ENCODE measurements around the gene ADCY7.

The ADCY7 gene

GRCh38 chr16:50248845-50249244 lies 17.5 kb upstream of the ADCY7 start:
- no peak for DNase-seq (ENCODE audit: low read depth, low spot score)

GRCh38 chr16:50251375-50252081 lies 14.8 kb upstream of the ADCY7 start:
- no peak for DNase-seq (ENCODE audit: low read depth, low spot score)

GRCh38 chr16:50252082-50252611 lies 14.2 kb upstream of the ADCY7 start:
- DNase-seq (ENCODE audit: low read depth, low spot score) = no peak

GRCh38 chr16:50252874-50253513 lies 13.4 kb upstream of the ADCY7 start:
- no peak for DNase-seq (ENCODE audit: low read depth, low spot score)

GRCh38 chr16:50253514-50253910 lies 12.8 kb upstream of the ADCY7 start:
- DNase-seq (ENCODE audit: low read depth, low spot score) = no peak

DNA sequence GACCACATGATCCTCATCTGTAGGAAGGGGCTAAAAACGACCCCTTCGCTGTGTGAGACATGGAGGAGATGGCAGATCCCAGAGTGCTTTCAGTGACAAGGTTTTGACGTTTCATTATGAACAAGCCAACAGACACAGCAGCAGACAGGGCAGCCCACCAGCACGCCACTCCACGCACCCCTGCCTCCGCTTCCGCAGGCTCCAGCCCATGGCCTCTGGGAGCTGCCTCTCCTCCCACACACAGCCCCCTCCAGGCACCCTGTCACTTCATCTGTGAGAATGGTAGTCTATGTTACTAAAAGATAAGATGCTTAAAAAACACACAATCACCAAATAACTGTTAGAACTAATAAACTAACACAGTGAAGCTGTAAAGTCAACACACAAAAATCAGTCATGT lies 12.3 kb upstream of the ADCY7 start:
- DNase-seq (ENCODE audit: low read depth, low spot score) = no peak

- no peak for DNase-seq (ENCODE audit: low read depth, low spot score)
These were observed 10.8 kb upstream of the ADCY7 start for GRCh38 chr16:50255538-50255937.

GRCh38 chr16:50256604-50257003 lies 9.7 kb upstream of the ADCY7 start:
- DNase-seq (ENCODE audit: low read depth, low spot score) = no peak

DNA sequence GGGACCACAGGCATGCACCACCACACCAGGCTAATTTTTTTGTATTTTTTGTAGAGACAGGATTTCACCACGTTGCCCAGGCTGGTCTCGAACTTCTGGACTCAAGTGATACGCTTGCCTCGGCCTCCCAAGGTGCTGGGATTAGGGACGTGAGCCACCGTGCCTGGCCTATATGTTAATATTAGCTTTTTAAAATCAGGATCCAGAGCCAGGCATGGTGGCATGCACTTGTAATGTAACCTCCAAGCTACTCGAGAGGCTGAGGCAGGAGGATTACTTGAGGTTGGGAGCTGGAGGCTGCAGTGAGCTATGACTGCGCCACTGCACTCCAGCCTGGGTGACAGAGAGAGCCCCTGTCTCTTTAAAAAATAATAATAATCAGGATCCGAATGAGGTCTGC lies 8.5 kb upstream of the ADCY7 start:
- DNase-seq (ENCODE audit: low read depth, low spot score) = no peak

GRCh38 chr16:50259334-50260205 lies 6.8 kb upstream of the ADCY7 start:
- no peak for DNase-seq (ENCODE audit: low read depth, low spot score)

GRCh38 chr16:50260206-50261159 lies 5.9 kb upstream of the ADCY7 start:
- no peak for DNase-seq (ENCODE audit: low read depth, low spot score)

DNA sequence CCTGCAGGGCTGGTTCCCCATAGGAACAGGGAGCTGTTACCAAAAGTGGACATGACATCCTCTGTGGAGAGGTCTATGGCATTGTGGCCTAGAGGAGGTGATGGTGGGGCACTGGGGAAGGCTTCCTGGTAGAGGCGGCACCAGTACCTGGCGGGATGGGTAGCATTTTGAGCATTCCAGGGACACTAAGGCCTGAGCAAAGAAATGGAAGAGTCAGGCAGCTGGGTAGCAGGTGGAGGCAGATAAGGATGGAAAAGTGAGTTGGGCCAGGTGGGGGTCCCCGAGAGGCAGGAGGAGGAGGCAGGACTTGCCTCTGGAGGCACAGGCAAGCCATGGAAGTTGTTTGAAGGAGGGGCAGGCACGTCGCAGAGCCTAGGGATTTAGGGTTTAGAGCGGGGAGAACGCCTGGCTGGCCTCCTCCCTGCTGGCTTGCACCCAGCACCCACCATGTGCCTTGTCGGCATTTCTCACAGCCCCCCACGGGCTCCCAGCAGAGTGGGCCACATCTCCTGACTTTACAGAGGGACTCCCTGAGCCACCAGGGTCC lies 5.1 kb upstream of the ADCY7 start:
- DNase-seq (ENCODE audit: low read depth, low spot score) = no peak

DNA sequence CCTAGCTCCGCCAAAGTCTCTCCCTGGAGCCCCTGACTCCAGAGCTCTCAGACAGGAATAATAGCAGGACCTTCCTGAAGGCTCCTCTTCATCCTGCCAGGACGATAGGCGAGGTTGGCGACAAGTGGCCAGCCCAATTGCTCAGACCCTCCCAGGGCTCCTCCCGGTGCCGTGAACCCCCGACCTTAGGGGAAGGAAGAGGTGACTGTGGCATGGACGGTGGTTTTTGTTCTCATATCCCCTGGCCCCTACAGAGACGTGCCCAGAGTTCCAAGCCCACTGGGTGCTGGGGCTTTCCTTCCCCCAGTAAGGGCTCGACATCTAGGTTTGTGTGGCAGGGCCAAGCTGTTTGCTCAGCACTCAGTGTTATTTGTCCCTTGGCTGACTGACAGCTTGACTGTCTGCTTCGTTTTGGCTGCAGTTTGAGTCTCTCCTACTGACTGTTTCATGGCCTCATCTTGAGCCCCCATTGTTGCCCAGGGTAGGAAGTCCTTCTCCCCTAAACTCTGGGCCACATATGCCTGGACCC lies 4.6 kb upstream of the ADCY7 start:
- DNase-seq (ENCODE audit: low read depth, low spot score) = no peak

GRCh38 chr16:50263060-50263909 lies 3.1 kb upstream of the ADCY7 start:
- no peak for DNase-seq (ENCODE audit: low read depth, low spot score)

GRCh38 chr16:50263940-50264929 lies 2.1 kb upstream of the ADCY7 start:
- no peak for DNase-seq (ENCODE audit: low read depth, low spot score)

DNA sequence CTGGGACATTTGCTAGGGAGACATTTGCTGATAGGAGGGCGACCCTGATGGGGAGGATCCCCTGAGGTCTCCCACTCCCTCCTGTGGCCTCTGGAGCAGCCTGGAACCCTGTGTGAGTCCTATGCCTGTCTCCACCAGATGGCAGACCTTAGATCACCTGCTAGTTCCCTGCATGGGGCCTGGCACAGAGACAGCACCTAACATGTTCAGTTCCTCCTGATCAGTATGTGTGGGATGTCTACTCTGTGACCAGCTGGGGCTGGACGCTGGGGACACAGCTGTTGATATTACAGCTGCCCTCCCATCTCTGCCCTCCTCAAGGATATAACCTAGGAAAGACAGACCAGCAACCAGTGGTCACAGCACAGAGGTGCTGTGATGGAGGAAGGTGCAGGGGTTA lies 1.1 kb upstream of the ADCY7 start:
- DNase-seq (ENCODE audit: low read depth, low spot score) = no peak

DNA sequence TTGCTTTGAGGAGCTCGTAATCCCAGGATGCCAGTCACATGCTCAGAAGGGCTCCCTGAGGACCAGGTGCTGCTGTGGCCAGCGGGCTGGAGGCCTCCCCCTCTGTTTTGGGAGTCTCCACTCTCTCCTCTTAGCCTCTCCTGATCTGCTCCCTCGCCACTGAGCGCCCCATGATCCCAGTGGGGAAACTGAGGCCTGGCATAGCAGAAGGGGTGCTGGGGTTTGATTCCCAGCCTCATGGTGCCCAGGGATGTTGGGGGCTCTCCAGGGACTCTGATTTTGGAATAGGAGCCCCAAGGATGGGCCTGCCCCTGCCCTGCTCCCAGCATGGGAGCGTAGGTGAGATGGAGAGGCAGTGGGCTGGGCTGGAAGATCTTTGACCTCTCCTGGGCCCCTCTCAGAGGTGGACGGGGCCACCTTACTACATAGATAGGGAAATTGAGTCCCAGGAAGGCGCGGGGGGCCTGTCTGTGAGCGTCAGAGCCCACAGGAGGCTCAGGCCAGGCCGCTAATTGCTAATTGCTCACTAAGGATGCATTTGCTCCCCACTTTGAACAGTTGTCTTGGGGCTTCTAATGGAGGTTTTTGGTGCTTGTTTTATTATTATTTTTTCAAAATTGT lies 525 bp upstream of the ADCY7 start:
- no peak for DNase-seq (ENCODE audit: low read depth, low spot score)

DNA sequence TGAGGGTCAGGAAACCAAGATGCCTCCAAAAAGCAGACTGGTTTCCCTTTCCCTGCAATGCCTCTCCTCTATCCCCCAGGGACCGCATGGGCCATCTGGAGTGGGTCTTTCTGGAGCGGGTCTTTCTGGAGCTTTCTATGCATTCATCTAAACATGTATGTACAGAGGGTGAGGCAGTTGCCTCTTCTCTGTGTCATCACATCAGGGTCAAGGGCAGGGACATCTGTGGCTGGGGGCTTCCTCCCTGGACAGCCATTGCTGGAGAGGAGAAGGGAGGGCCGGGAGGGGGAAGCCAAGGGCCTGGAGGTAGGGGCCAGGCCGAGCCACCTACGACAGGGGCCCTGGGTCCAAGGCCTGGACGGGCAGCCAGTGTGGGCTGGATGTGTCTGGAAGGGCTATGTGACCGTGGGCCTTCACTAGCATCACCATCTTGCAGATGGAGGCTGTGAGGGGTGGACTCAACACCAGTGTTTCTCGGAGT lies 840 bp downstream of the ADCY7 start:
- no peak for DNase-seq (ENCODE audit: low read depth, low spot score)
